HepG2 (cell line): Measurements from ENCODE around the gene ISCU. TPM values are rescaled to one million over a fixed set of nuclear protein-coding genes. Genes with fewer than 3 reads are reported as not detected.
A peak's percentile ranks its signal among the peaks of the same experiment; 100 is the strongest.

ENCODE experiments used
- DZIP1 ChIP-seq: sonication (generic); formaldehyde crosslinking; IDR thresholded peaks from 2 replicates; pipeline ENCODE4 v1.5.0; 2020; ENCODE audit warnings: mild to moderate bottlenecking, missing genetic modification reagents
- HDAC1 ChIP-seq: sonication (generic); formaldehyde crosslinking; IDR thresholded peaks from 2 replicates; pipeline ENCODE4 v1.5.1; 2020; ENCODE audit warnings: mild to moderate bottlenecking, missing genetic modification reagents
- MAFK ChIP-seq, 2 experiments: IDR thresholded peaks in 1 of 2; conservative IDR thresholded peaks in 1 of 2; 2 replicates each; pipeline ENCODE4 v1.6.1; 2011; ENCODE audit warnings: improper control_type of control experiment in 2 of 2, low read length in 2 of 2
- PBX3 ChIP-seq: sonication (generic); formaldehyde crosslinking; IDR thresholded peaks from 2 replicates; pipeline ENCODE4 v1.8.1; 2023; ENCODE audit warnings: missing genetic modification reagents, inconsistent platforms, borderline replicate concordance
- PREB ChIP-seq: sonication (generic); formaldehyde crosslinking; IDR thresholded peaks from 2 replicates; pipeline ENCODE4 v1.4.0; 2020; ENCODE audit warnings: missing genetic modification reagents
- PRMT3 ChIP-seq: sonication (generic); formaldehyde crosslinking; IDR thresholded peaks from 2 replicates; pipeline ENCODE4 v1.8.1; 2022; ENCODE audit warnings: low read depth, mild to moderate bottlenecking, moderate library complexity, missing genetic modification reagents, borderline replicate concordance
- SATB2 ChIP-seq: sonication (generic); formaldehyde crosslinking; IDR thresholded peaks from 2 replicates; pipeline ENCODE4 v1.5.0; 2020; ENCODE audit warnings: missing genetic modification reagents
- TGIF2 ChIP-seq: IDR thresholded peaks from 2 replicates; pipeline ENCODE4 v1.6.1; 2016; ENCODE audit warnings: control low read depth, missing compliant biosample characterization
- TOPORS ChIP-seq: sonication (generic); formaldehyde crosslinking; IDR thresholded peaks from 2 replicates; pipeline ENCODE4 v1.8.0; 2023; ENCODE audit warnings: mild to moderate bottlenecking, missing genetic modification reagents
- ZBTB26 ChIP-seq: IDR thresholded peaks from 2 replicates; pipeline ENCODE4 v1.6.1; 2016; ENCODE audit warnings: missing compliant biosample characterization, missing genetic modification reagents, borderline replicate concordance
- ZMYM4 ChIP-seq: sonication (generic); formaldehyde crosslinking; IDR thresholded peaks from 2 replicates; pipeline ENCODE4 v1.8.1; 2023; ENCODE audit warnings: mild to moderate bottlenecking, missing genetic modification reagents
- ZNF160 ChIP-seq: sonication (generic); formaldehyde crosslinking; IDR thresholded peaks from 2 replicates; pipeline ENCODE4 v1.8.0; 2022; ENCODE audit warnings: mild to moderate bottlenecking, inconsistent platforms, missing genetic modification reagents
- ZNF501 ChIP-seq: sonication (generic); formaldehyde crosslinking; IDR thresholded peaks from 2 replicates; pipeline ENCODE4 v1.5.1; 2020; ENCODE audit warnings: mild to moderate bottlenecking, moderate library complexity, missing genetic modification reagents
- ZNF503 ChIP-seq: sonication (generic); formaldehyde crosslinking; IDR thresholded peaks from 2 replicates; pipeline ENCODE4 v1.4.0; 2020; ENCODE audit warnings: missing genetic modification reagents
- ZNF543 ChIP-seq: sonication (generic); formaldehyde crosslinking; IDR thresholded peaks from 2 replicates; pipeline ENCODE4 v1.4.0; 2020; ENCODE audit warnings: mild to moderate bottlenecking, missing genetic modification reagents
- ZNF549 ChIP-seq: sonication (generic); formaldehyde crosslinking; IDR thresholded peaks from 2 replicates; pipeline ENCODE4 v1.5.0; 2020; ENCODE audit warnings: missing genetic modification reagents
- ZNF558 ChIP-seq: sonication (generic); formaldehyde crosslinking; IDR thresholded peaks from 2 replicates; pipeline ENCODE4 v1.9.0; 2022; ENCODE audit warnings: mild to moderate bottlenecking, missing genetic modification reagents, borderline replicate concordance
- ZNF615 ChIP-seq: sonication (generic); formaldehyde crosslinking; IDR thresholded peaks from 2 replicates; pipeline ENCODE4 v1.5.0; 2020; ENCODE audit warnings: mild to moderate bottlenecking, missing genetic modification reagents, borderline replicate concordance
- ZNF629 ChIP-seq: sonication (generic); formaldehyde crosslinking; conservative IDR thresholded peaks from 2 replicates; pipeline ENCODE4 v1.5.0; 2020; ENCODE audit warnings: missing genetic modification reagents
- ZNF740 ChIP-seq: sonication (generic); formaldehyde crosslinking; IDR thresholded peaks from 2 replicates; pipeline ENCODE4 v1.4.0; 2020; ENCODE audit warnings: missing genetic modification reagents
- ZNF883 ChIP-seq: sonication (generic); formaldehyde crosslinking; IDR thresholded peaks from 2 replicates; pipeline ENCODE4 v1.5.1; 2020; ENCODE audit warnings: mild to moderate bottlenecking, missing genetic modification reagents; ENCODE audit errors: not compliant biosample characterization
- polyA plus RNA-seq, 8 experiments: library from polyadenylated mRNA; depleted of rRNA in 3 of 8; stranded (reverse) in 7 of 8; unstranded in 1 of 8; fragments of >200 nt; fragmentation: Illumina TruSeq in 4 of 8; extraction: Trizol in 4 of 8; gene quantifications; 2 replicates each; pipeline versions ENCODE4 v1.2.1 to v1.2.3, GENCODE V29; 2011 to 2016; ENCODE audit warnings: low read depth in 4 of 8, missing spikeins in 1 of 8, mixed read lengths in 1 of 8; ENCODE audit not compliant: insufficient read depth in 1 of 8
- total RNA-seq, 5 experiments: library from RNA; depleted of rRNA; stranded (reverse); fragments of >200 nt; fragmentation: Illumina TruSeq; extraction: Trizol; gene quantifications; 2 replicates each; pipeline ENCODE4 v1.2.3, GENCODE V29; 2016; ENCODE audit warnings: low read depth in 1 of 5

Gene ISCU
- total and polyA plus RNA-seq, 2 of the 13 experiments (the other 11 are each of a cell fraction or from before 2014, with no cell fraction given) = 94.4 to 107 TPM

- TF ChIP-seq ZNF160 (CRISPR knock-in tag) (no peak), TOPORS (CRISPR knock-in tag) (no peak), PREB (CRISPR knock-in tag) (no peak), ZNF503 (CRISPR knock-in tag) (no peak), HDAC1 (CRISPR knock-in tag) (peak; percentile 88), TGIF2 (CRISPR knock-in tag) (no peak), MAFK (conservative IDR thresholded peaks at IDR 0.05 in 1 of 2, IDR thresholded peaks at IDR 0.05 in 1 of 2; ENCODE audit: low read length in 2 of 2) (no peak), DZIP1 (CRISPR knock-in tag) (no peak), PRMT3 (CRISPR knock-in tag) (no peak), ZNF740 (CRISPR knock-in tag) (no peak), SATB2 (CRISPR knock-in tag) (no peak), ZNF629 (no peak), ZNF883 (CRISPR knock-in tag) (peak; percentile 49), ZNF549 (CRISPR knock-in tag) (no peak), ZMYM4 (CRISPR knock-in tag) (peak; percentile 86), ZNF543 (CRISPR knock-in tag) (no peak), ZBTB26 (CRISPR knock-in tag) (no peak), ZNF501 (CRISPR knock-in tag) (peak; percentile 76; the same call in 1 of the 2 replicates), ZNF558 (CRISPR knock-in tag) (no peak), ZNF615 (CRISPR knock-in tag) (no peak), PBX3 (CRISPR knock-in tag) (0 out of 2 replicates have a peak, but pooled peaks have one; percentile 17)
Measured at GRCh38 chr12:108514973-108515814, 47.2 kb upstream of the ISCU start, which contains the start of gene FICD (continued).
